ENCODE data around the gene PREP.

DNA sequence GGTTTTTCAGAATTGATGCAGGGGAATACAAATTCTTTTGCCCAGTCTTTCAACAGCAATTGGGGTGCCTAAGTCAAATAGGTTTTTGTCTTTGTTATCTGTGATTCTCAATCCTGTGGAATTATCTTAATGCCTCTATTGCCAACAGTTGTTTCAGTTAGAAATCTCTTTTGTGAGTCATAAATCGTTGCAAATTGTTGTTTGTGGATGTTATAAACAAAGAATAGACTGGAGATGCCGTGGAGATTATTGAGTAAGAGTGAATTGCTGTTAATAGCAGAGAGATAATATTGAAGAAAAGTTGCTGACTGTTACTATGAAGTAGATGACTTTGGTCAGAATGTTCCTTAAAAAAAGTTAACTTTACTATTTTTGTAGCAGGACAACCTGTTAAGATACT lies 159.4 kb downstream of the PREP start:
- no peak for TF ChIP-seq POLR2A (IDR thresholded peaks at IDR 0.05)
- TF ChIP-seq, protein P1, sequence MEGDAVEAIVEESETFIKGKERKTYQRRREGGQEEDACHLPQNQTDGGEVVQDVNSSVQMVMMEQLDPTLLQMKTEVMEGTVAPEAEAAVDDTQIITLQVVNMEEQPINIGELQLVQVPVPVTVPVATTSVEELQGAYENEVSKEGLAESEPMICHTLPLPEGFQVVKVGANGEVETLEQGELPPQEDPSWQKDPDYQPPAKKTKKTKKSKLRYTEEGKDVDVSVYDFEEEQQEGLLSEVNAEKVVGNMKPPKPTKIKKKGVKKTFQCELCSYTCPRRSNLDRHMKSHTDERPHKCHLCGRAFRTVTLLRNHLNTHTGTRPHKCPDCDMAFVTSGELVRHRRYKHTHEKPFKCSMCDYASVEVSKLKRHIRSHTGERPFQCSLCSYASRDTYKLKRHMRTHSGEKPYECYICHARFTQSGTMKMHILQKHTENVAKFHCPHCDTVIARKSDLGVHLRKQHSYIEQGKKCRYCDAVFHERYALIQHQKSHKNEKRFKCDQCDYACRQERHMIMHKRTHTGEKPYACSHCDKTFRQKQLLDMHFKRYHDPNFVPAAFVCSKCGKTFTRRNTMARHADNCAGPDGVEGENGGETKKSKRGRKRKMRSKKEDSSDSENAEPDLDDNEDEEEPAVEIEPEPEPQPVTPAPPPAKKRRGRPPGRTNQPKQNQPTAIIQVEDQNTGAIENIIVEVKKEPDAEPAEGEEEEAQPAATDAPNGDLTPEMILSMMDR (IDR thresholded peaks at IDR 0.05): no peak

Data from ovary (tissue), 3 donors.